HepG2 (cell line): ENCODE results near the gene ADAMTS14. TPM values are rescaled to one million over a fixed set of nuclear protein-coding genes. Genes with fewer than 3 reads are reported as not detected.

Experiments
- ATAC-seq: fragments of 200-7000 bp; cut with Tn5 transposase; 3 replicates; pipeline ENCODE4 v1.9.1; 2020; ENCODE audit warnings: mild to moderate bottlenecking, moderate library complexity
- BruUV-seq: library from RNA; stranded (reverse); fragments of 400-500 nt; replicated peaks from 2 replicates; lab custom pipeline; 2021; lab: Mats Ljungman, UMichigan
- CTCF ChIA-PET: fragments of 300-600 bp; formaldehyde crosslinking; extraction: SDS; loops from one replicate; lab custom pipeline; 2021; ENCODE audit warnings: low total read pairs, inconsistent platforms, low intra/inter-chr PET ratio; lab: Yijun Ruan, JAX
- POLR2A ChIA-PET: fragments of 350-600 bp; sonication (Branson Sonifier 250); formaldehyde crosslinking; loops from one replicate; lab custom pipeline; 2020; ENCODE audit warnings: antibody characterized with exemption, inconsistent platforms; lab: Yijun Ruan, JAX
- DNase-seq: peaks from one replicate; pipeline ENCODE4 v3.0.0-alpha.2; 2015; ENCODE audit warnings: low spot score
- FAIRE-seq: peaks from 3 replicates; lab custom pipeline; 2011; peaks lifted over from hg19 to GRCh38; lab: Jason Lieb, UNC
- H2AFZ ChIP-seq: one replicate; pipeline ENCODE4 v1.6.1; 2011; ENCODE audit warnings: low read length, inconsistent platforms
- H3K27ac ChIP-seq: fragments of 300-600 bp; 3 replicates; pipeline ENCODE4 v1.8.0; 2011; ENCODE audit warnings: mixed run types, mild to moderate bottlenecking, mixed read lengths, low read length, inconsistent platforms; ENCODE audit not compliant: insufficient read depth; ENCODE audit errors: extremely low read length
- H3K27me3 ChIP-seq, 2 experiments: fragments of 200-600 bp in 1 of 2; 2 replicates in 1 of 2; 3 replicates in 1 of 2; pipeline versions ENCODE4 v1.6.0 to v1.8.0; 2011; ENCODE audit warnings: low read length in 2 of 2, mild to moderate bottlenecking in 2 of 2, moderate library complexity in 2 of 2, inconsistent platforms in 1 of 2; ENCODE audit not compliant: insufficient read depth in 2 of 2, control insufficient read depth in 1 of 2
- H3K36me3 ChIP-seq, 2 experiments: fragments of 200-600 bp in 1 of 2; replicated peaks in 1 of 2; 2 replicates in 1 of 2; 3 replicates in 1 of 2; pipeline versions ENCODE4 v1.5.1 to v1.8.0; 2011; ENCODE audit warnings: low read length in 2 of 2, inconsistent platforms in 1 of 2; ENCODE audit not compliant: insufficient read depth in 2 of 2, control insufficient read depth in 1 of 2
- H3K4me1 ChIP-seq: 2 replicates; pipeline ENCODE4 v1.5.1; 2012; ENCODE audit warnings: low read length, inconsistent platforms; ENCODE audit not compliant: insufficient read depth
- H3K4me2 ChIP-seq: 2 replicates; pipeline ENCODE4 v1.6.0; 2011; ENCODE audit warnings: low read depth, low read length, inconsistent platforms
- H3K4me3 ChIP-seq, 3 experiments: fragments of 200-600 bp in 1 of 3; sonication (generic), shearing (Covaris generic) in 1 of 3; replicated peaks in 1 of 3; 2 replicates each; pipeline ENCODE4 v1.5.1; 2011 to 2016; ENCODE audit warnings: low read length in 3 of 3, inconsistent platforms in 2 of 3, low read depth in 2 of 3, mild to moderate bottlenecking in 2 of 3, control low read depth in 1 of 3, mixed read lengths in 1 of 3; ENCODE audit not compliant: insufficient read depth in 1 of 3
- H3K79me2 ChIP-seq: one replicate; pipeline ENCODE4 v1.6.1; 2011; ENCODE audit warnings: low read length, inconsistent platforms; ENCODE audit not compliant: insufficient read depth
- H3K9ac ChIP-seq: 2 replicates; pipeline ENCODE4 v1.6.0; 2011; ENCODE audit warnings: mild to moderate bottlenecking, low read depth, low read length, inconsistent platforms; ENCODE audit not compliant: insufficient read depth
- H3K9me3 ChIP-seq: 2 replicates; pipeline ENCODE4 v1.5.1; 2012; ENCODE audit warnings: mild to moderate bottlenecking, low read length
- H4K20me1 ChIP-seq: 2 replicates; pipeline ENCODE4 v1.6.0; 2011; ENCODE audit warnings: inconsistent platforms, mild to moderate bottlenecking, low read length, moderate library complexity; ENCODE audit not compliant: insufficient read depth
- AFF4 ChIP-seq: sonication (generic); formaldehyde crosslinking; IDR thresholded peaks from 2 replicates; pipeline ENCODE4 v1.4.0; 2020; ENCODE audit warnings: missing genetic modification reagents
- ARHGAP35 ChIP-seq: sonication (generic); formaldehyde crosslinking; IDR thresholded peaks from 2 replicates; pipeline ENCODE4 v1.9.0; 2022; ENCODE audit warnings: mild to moderate bottlenecking, inconsistent platforms, moderate library complexity, missing genetic modification reagents, borderline replicate concordance
- HHEX ChIP-seq: IDR thresholded peaks from 2 replicates; pipeline ENCODE4 v1.6.1; 2016; ENCODE audit warnings: control low read depth
- RFXANK ChIP-seq: IDR thresholded peaks from 2 replicates; pipeline ENCODE4 v1.6.1; 2016
- SETDB1 ChIP-seq: sonication (generic); formaldehyde crosslinking; IDR thresholded peaks from 2 replicates; pipeline ENCODE4 v1.5.1; 2020; ENCODE audit warnings: missing genetic modification reagents, mild to moderate bottlenecking, borderline replicate concordance
- YEATS4 ChIP-seq: sonication (generic); formaldehyde crosslinking; IDR thresholded peaks from 2 replicates; pipeline ENCODE4 v1.4.0; 2020; ENCODE audit warnings: missing genetic modification reagents, borderline replicate concordance
- ZNF24 ChIP-seq: fragments of 450-650 bp; IDR thresholded peaks from 2 replicates; pipeline ENCODE4 v1.6.1; 2017; ENCODE audit warnings: antibody characterized with exemption, mild to moderate bottlenecking
- ZNF407 ChIP-seq: sonication (generic); formaldehyde crosslinking; IDR thresholded peaks from one replicate; pipeline ENCODE4 v1.5.1; 2020; ENCODE audit warnings: mild to moderate bottlenecking, missing genetic modification reagents; ENCODE audit errors: not compliant biosample characterization
- ZNF414 ChIP-seq: sonication (generic); formaldehyde crosslinking; IDR thresholded peaks from 2 replicates; pipeline ENCODE4 v1.5.0; 2020; ENCODE audit warnings: missing genetic modification reagents
- ZNF747 ChIP-seq: sonication (generic); formaldehyde crosslinking; IDR thresholded peaks from 2 replicates; pipeline ENCODE4 v1.8.1; 2023; ENCODE audit warnings: missing genetic modification reagents, mild to moderate bottlenecking, borderline replicate concordance
- WGBS: methylation state at CpG from one replicate; pipeline ENCODE4 v1.1.6; 2017; ENCODE audit warnings: low lambda C conversion rate; 5-methylcytosine and 5-hydroxymethylcytosine counted together
- in situ Hi-C: cut with HindIII; loops from 2 replicates; pipeline ENCODE4 v1.10.0; 2017; ENCODE audit warnings: low pct_unique_long_range_greater_than_20kb; ENCODE audit not compliant: extremely low pct_ligation_motif_present
- intact Hi-C: fragments of 100-400 bp; cut with micrococcal nuclease; formaldehyde crosslinking; loops from one replicate; pipeline ENCODE4 v1.10.0; 2022; ENCODE audit not compliant: unreplicated experiment
- polyA plus RNA-seq, 8 experiments: library from polyadenylated mRNA; depleted of rRNA in 3 of 8; stranded (reverse) in 7 of 8; unstranded in 1 of 8; fragments of >200 nt; fragmentation: Illumina TruSeq in 4 of 8; extraction: Trizol in 4 of 8; gene quantifications; 2 replicates each; pipeline versions ENCODE4 v1.2.1 to v1.2.3, GENCODE V29; 2011 to 2016; ENCODE audit warnings: low read depth in 4 of 8, missing spikeins in 1 of 8, mixed read lengths in 1 of 8; ENCODE audit not compliant: insufficient read depth in 1 of 8
- total RNA-seq, 5 experiments: library from RNA; depleted of rRNA; stranded (reverse); fragments of >200 nt; fragmentation: Illumina TruSeq; extraction: Trizol; gene quantifications; 2 replicates each; pipeline ENCODE4 v1.2.3, GENCODE V29; 2016; ENCODE audit warnings: low read depth in 1 of 5

Gene ADAMTS14
- total and polyA plus RNA-seq, 2 of the 13 experiments (the other 11 are each of a cell fraction or from before 2014, with no cell fraction given), result 0.04 to 0.07 TPM

GRCh38 chr10:70698211-70698610 is 25.9 kb downstream of the ADAMTS14 start (continued):
- TF ChIP-seq AFF4 (CRISPR knock-in tag) (no peak), ARHGAP35 (no peak), HHEX (CRISPR knock-in tag) (no peak), YEATS4 (CRISPR knock-in tag) (no peak)
- TF ChIP-seq, all 625 proteins: peak for 0

GRCh38 chr10:70699063-70699658 is 26.9 kb downstream of the ADAMTS14 start:
- POLR2A ChIA-PET, result no interaction called here
- H2AFZ ChIP-seq, result no peak overlapping the region
- TF ChIP-seq ZNF414 (CRISPR knock-in tag) (no peak), ZNF24 (no peak), RFXANK (CRISPR knock-in tag) (no peak), ZNF407 (CRISPR knock-in tag) (no peak), ZNF747 (CRISPR knock-in tag) (no peak), SETDB1 (no peak)

More at GRCh38 chr10:70699063-70699658, 26.9 kb downstream of the ADAMTS14 start:
- WGBS, result 92% methylated on average over 3 of the region's 3 CpGs
- Histone ChIP-seq H3K27me3 (no peaks in the 10 kb centered on the region; a peak in 1 of 5 replicates), H3K27ac (no peak overlapping the region), H3K79me2 (no peaks in the 10 kb centered on the region), H3K9me3 (no peaks in the 10 kb centered on the region), H4K20me1 (no peaks in the 10 kb centered on the region), H3K4me1 (0 out of 2 replicates have a peak, but pooled peaks cover 4% of the 10 kb centered on the region), H3K36me3 (no peaks in the 10 kb centered on the region), H3K4me2 (no peak overlapping the region), H3K4me3 (no peak overlapping the region), H3K9ac (no peak overlapping the region)
- FAIRE-seq (no peak), DNase-seq (no peak), ATAC-seq (no peak)
- in situ Hi-C loops (no loop called here), intact Hi-C loops (no loop called here)
- BruUV-seq, result no TSS peak
- CTCF ChIA-PET, result no interaction called here
